Transverse colon (tissue), 4 donors: Measurements from ENCODE around the gene TNFSF8. TPM values are rescaled to one million over a fixed set of nuclear protein-coding genes. Genes with fewer than 3 reads are reported as not detected.
A peak's percentile ranks its signal among the peaks of the same experiment; 100 is the strongest.

Experiments
- DNase-seq: peaks from one replicate; pipeline ENCODE4 v3.0.0-alpha.2; 2019
- H3K27ac ChIP-seq, 4 donors: fragments of 200-600 bp; sonication (generic); 2 replicates each; pipeline ENCODE4 v1.5.1; 2016 to 2018; ENCODE audit warnings: inconsistent platforms in 4 of 4
- H3K27me3 ChIP-seq: fragments of 200-600 bp; sonication (generic); 2 replicates; pipeline ENCODE4 v1.5.1; 2017; ENCODE audit warnings: inconsistent platforms
- H3K36me3 ChIP-seq, 4 donors: fragments of 200-600 bp; sonication (generic); 2 replicates each; pipeline ENCODE4 v1.5.1; 2017 to 2019; ENCODE audit warnings: inconsistent platforms in 4 of 4
- H3K4me1 ChIP-seq, 4 donors: fragments of 200-600 bp; sonication (generic); 2 replicates each; pipeline ENCODE4 v1.5.1; 2017 to 2020; ENCODE audit warnings: inconsistent platforms in 4 of 4
- H3K4me3 ChIP-seq, 4 donors: fragments of 200-600 bp; sonication (generic); 1 replicate in 1 of 4; 2 replicates in 3 of 4; pipeline versions ENCODE4 v1.5.1 to v1.6.1; 2017 to 2019; ENCODE audit warnings: inconsistent platforms in 4 of 4
- H3K9me3 ChIP-seq, 2 donors: fragments of 200-600 bp; sonication (generic); 2 replicates each; pipeline ENCODE4 v1.5.1; 2017 to 2019; ENCODE audit warnings: inconsistent platforms in 2 of 2
- CTCF ChIP-seq, 5 experiments: fragments of 200-600 bp in 3 of 5; fragments of 450-650 bp in 2 of 5; sonication (generic) in 3 of 5; IDR thresholded peaks; 1 replicate in 2 of 5; 2 replicates in 3 of 5; pipeline ENCODE4 v1.5.1; 2016 to 2017; ENCODE audit warnings: antibody characterized with exemption in 5 of 5, inconsistent platforms in 3 of 5, mild to moderate bottlenecking in 2 of 5, moderate library complexity in 1 of 5
- EP300 ChIP-seq: sonication (generic); formaldehyde crosslinking; IDR thresholded peaks from one replicate; pipeline ENCODE4 v1.6.1; 2017; ENCODE audit warnings: antibody characterized with exemption, low read depth
- POLR2A ChIP-seq: fragments of 450-650 bp; IDR thresholded peaks from one replicate; pipeline ENCODE4 v1.6.1; 2016; ENCODE audit warnings: antibody characterized with exemption, mild to moderate bottlenecking, moderate library complexity
- POLR2AphosphoS5 ChIP-seq, 3 donors: sonication (generic); formaldehyde crosslinking; IDR thresholded peaks; one replicate each; pipeline ENCODE4 v1.6.1; 2016; ENCODE audit warnings: antibody characterized with exemption in 3 of 3
- WGBS, 2 donors: methylation state at CpG; one replicate each; pipeline ENCODE4 v1.1.5; 2018; ENCODE audit warnings: low coverage in 1 of 2; 5-methylcytosine and 5-hydroxymethylcytosine counted together
- in situ Hi-C, 4 donors: fragments of 200-750 bp; cut with MboI; loops; one replicate each; pipeline versions ENCODE4 v1.15.0 to v1.15.1; 2017; ENCODE audit warnings: low sequenced_read_pairs in 3 of 4, low pct_ligation_motif_present in 1 of 4, low pct_unique_long_range_greater_than_20kb in 1 of 4
- intact Hi-C: fragments of 100-400 bp; cut with DNase I; formaldehyde crosslinking; loops from one replicate; pipeline ENCODE4 v1.15.1; 2023; ENCODE audit warnings: low total_unique reads
- total RNA-seq, 4 donors: library from RNA; depleted of rRNA; stranded (reverse); fragments of >200 nt; gene quantifications; one replicate each; pipeline ENCODE4 v1.1.0, GENCODE V29; 2016

Gene TNFSF8
- total RNA-seq, 4 donors from 2014 or later: 1.2 to 5.2 TPM; not detected in 2

- TF ChIP-seq CTCF (IDR thresholded peaks at IDR 0.05): no peak
- TF ChIP-seq EP300: no peak
- no peak for TF ChIP-seq POLR2AphosphoS5 (IDR thresholded peaks at IDR 0.05)
- DNase-seq: no peak
- Histone ChIP-seq H3K36me3 (no peaks in the 10 kb centered on the region), H3K4me1 (peaks cover 0 to 4% (median 3%) of the 10 kb centered on the region in 4 donors), H3K27me3 (no peaks in the 10 kb centered on the region), H3K9me3 (no peaks in the 10 kb centered on the region), H3K4me3 (no peak overlapping the region), H3K27ac (no peak overlapping the region)
- in situ Hi-C loops (no loop called here), intact Hi-C loops (no loop called here)
- 79 to 82% methylated on average over 2 to 4 of the region's 4 CpGs for WGBS, 2 donors
Observed at GRCh38 chr9:114888607-114889006, 41.8 kb downstream of the TNFSF8 start.

- Histone ChIP-seq H3K27me3 (no peaks in the 10 kb centered on the region), H3K4me1 (peaks cover 0 to 4% (median 3%) of the 10 kb centered on the region in 4 donors), H3K9me3 (no peaks in the 10 kb centered on the region), H3K36me3 (no peaks in the 10 kb centered on the region), H3K4me3 (no peak overlapping the region), H3K27ac (no peak overlapping the region)
- in situ Hi-C loops: no loop called here
- no peak for DNase-seq
- 89 to 96% methylated on average over 2 of the region's 2 CpGs for WGBS, 2 donors
- intact Hi-C loops: no loop called here
- TF ChIP-seq CTCF (IDR thresholded peaks at IDR 0.05) (no peak), POLR2A (no peak), POLR2AphosphoS5 (IDR thresholded peaks at IDR 0.05) (no peak), EP300 (no peak)
Observed at GRCh38 chr9:114887963-114888362, 42.4 kb downstream of the TNFSF8 start.

GRCh38 chr9:114884787-114885452, 45.5 kb downstream of the TNFSF8 start:
- in situ Hi-C loops (no loop called here), intact Hi-C loops (no loop called here)
- H3K36me3 ChIP-seq: no peaks in the 10 kb centered on the region
- WGBS, 2 donors: 47 to 49% methylated on average over 8 of the region's 8 CpGs
- TF ChIP-seq EP300: no peak
- TF ChIP-seq POLR2AphosphoS5 (IDR thresholded peaks at IDR 0.05): peak in 1 of 3 donors; percentile 63
- H3K27ac ChIP-seq: peak overlapping the region in 2 of 4 donors; percentile 41 to 53
- H3K4me3 ChIP-seq: no peak overlapping the region
- H3K4me1 ChIP-seq: peaks cover 0 to 4% (median 2%) of the 10 kb centered on the region in 4 donors
- no peaks in the 10 kb centered on the region for H3K27me3 ChIP-seq
- peak; percentile 80 for DNase-seq
- H3K9me3 ChIP-seq: no peaks in the 10 kb centered on the region

- no peak for TF ChIP-seq CTCF (IDR thresholded peaks at IDR 0.05)
- no peak for TF ChIP-seq POLR2AphosphoS5 (IDR thresholded peaks at IDR 0.05)
- TF ChIP-seq POLR2A: no peak
- no peak for TF ChIP-seq EP300
- H3K4me3 ChIP-seq: no peak overlapping the region
- in situ Hi-C loops: no loop called here
- no peak overlapping the region for H3K27ac ChIP-seq
- H3K27me3 ChIP-seq: no peaks in the 10 kb centered on the region
- no peaks in the 10 kb centered on the region for H3K9me3 ChIP-seq
- DNase-seq: no peak
- H3K36me3 ChIP-seq: no peaks in the 10 kb centered on the region
- 27 to 36% methylated on average over 1 of the region's 1 CpG for WGBS, 2 donors
- H3K4me1 ChIP-seq: peaks cover 0 to 4% (median 2%) of the 10 kb centered on the region in 4 donors
- intact Hi-C loops: no loop called here
Observed at GRCh38 chr9:114883709-114884108, 46.7 kb downstream of the TNFSF8 start.
